Type B pancreatic cell (in vitro differentiated cells): ENCODE results near the gene SUMO3. TPM values are rescaled to one million over a fixed set of nuclear protein-coding genes. Genes with fewer than 3 reads are reported as not detected.

Experiments
- DNase-seq: peaks from one replicate; pipeline ENCODE4 v3.0.0; 2021; ENCODE audit warnings: mixed read lengths; ENCODE audit not compliant: unreplicated experiment; ENCODE audit errors: extremely low spot score
- H3K27ac Mint-ChIP-seq: 2 replicates; pipeline ENCODE4 v1.8.0; 2021; ENCODE audit warnings: mild to moderate bottlenecking, mixed read lengths
- H3K27me3 Mint-ChIP-seq: 2 replicates; pipeline ENCODE4 v1.8.0; 2021; ENCODE audit warnings: mixed read lengths
- H3K36me3 Mint-ChIP-seq: 2 replicates; pipeline ENCODE4 v1.8.0; 2021; ENCODE audit warnings: mixed read lengths
- H3K4me1 Mint-ChIP-seq: one replicate; pipeline ENCODE4 v1.8.0; 2021; ENCODE audit warnings: mixed read lengths; ENCODE audit not compliant: unreplicated experiment
- H3K4me3 Mint-ChIP-seq: 2 replicates; pipeline ENCODE4 v1.8.0; 2021; ENCODE audit warnings: mild to moderate bottlenecking, mixed read lengths
- H3K9me3 Mint-ChIP-seq: 2 replicates; pipeline ENCODE4 v1.8.0; 2021; ENCODE audit warnings: mixed read lengths
- total RNA-seq: library from RNA; stranded (reverse); gene quantifications from 2 replicates; pipeline ENCODE4 v1.2.1, GENCODE V29; 2021; ENCODE audit warnings: low replicate concordance
- TF ChIP-seq, protein P1 (sequence below): fragments of 200-600 bp; sonication (generic); conservative IDR thresholded peaks from 2 replicates; pipeline ENCODE4 v1.5.0; 2021; ENCODE audit warnings: antibody characterized with exemption, mild to moderate bottlenecking

The SUMO3 gene
- total RNA-seq, 1 donor from 2014 or later: 81.2 TPM

DNA sequence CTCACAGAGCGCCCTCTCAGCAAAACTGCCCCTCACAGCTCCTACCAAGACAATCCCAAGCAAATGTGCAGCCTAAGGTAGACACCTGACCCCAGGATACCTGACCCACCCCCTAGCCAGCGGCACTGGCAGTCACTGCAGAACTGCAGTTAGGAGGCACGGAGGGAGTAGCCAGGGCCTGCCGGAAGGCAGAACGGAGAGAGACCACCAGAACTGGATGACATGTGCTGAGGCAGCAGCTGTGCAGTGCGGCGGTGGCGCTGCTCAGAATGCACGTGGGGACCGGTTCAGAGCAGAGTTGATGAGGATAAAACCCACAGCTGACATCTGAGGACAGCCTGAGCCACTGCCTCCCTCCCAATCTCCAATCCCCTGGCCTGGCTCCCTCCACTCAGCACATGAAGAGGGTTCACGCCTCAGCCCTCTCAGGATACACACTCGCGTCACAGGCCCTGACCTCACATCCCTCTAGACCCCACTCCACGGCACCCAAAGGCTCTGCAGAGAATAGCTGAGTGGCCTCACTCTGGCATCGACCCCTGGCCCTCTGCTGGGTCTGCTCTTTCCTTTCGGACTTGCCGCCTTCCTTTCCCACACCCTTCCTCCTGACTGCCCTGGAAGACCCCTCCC lies 45.9 kb downstream of the SUMO3 start:
- H3K4me1 Mint-ChIP-seq: peaks cover 5% of the 10 kb centered on the region
- no peaks in the 10 kb centered on the region for H3K9me3 Mint-ChIP-seq
- H3K36me3 Mint-ChIP-seq: peaks cover 24% of the 10 kb centered on the region
- no peak overlapping the region for H3K27ac Mint-ChIP-seq
- TF ChIP-seq, protein P1, sequence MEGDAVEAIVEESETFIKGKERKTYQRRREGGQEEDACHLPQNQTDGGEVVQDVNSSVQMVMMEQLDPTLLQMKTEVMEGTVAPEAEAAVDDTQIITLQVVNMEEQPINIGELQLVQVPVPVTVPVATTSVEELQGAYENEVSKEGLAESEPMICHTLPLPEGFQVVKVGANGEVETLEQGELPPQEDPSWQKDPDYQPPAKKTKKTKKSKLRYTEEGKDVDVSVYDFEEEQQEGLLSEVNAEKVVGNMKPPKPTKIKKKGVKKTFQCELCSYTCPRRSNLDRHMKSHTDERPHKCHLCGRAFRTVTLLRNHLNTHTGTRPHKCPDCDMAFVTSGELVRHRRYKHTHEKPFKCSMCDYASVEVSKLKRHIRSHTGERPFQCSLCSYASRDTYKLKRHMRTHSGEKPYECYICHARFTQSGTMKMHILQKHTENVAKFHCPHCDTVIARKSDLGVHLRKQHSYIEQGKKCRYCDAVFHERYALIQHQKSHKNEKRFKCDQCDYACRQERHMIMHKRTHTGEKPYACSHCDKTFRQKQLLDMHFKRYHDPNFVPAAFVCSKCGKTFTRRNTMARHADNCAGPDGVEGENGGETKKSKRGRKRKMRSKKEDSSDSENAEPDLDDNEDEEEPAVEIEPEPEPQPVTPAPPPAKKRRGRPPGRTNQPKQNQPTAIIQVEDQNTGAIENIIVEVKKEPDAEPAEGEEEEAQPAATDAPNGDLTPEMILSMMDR: no peak
- DNase-seq: no peak
- no peaks in the 10 kb centered on the region for H3K27me3 Mint-ChIP-seq
- no peak overlapping the region for H3K4me3 Mint-ChIP-seq

DNA sequence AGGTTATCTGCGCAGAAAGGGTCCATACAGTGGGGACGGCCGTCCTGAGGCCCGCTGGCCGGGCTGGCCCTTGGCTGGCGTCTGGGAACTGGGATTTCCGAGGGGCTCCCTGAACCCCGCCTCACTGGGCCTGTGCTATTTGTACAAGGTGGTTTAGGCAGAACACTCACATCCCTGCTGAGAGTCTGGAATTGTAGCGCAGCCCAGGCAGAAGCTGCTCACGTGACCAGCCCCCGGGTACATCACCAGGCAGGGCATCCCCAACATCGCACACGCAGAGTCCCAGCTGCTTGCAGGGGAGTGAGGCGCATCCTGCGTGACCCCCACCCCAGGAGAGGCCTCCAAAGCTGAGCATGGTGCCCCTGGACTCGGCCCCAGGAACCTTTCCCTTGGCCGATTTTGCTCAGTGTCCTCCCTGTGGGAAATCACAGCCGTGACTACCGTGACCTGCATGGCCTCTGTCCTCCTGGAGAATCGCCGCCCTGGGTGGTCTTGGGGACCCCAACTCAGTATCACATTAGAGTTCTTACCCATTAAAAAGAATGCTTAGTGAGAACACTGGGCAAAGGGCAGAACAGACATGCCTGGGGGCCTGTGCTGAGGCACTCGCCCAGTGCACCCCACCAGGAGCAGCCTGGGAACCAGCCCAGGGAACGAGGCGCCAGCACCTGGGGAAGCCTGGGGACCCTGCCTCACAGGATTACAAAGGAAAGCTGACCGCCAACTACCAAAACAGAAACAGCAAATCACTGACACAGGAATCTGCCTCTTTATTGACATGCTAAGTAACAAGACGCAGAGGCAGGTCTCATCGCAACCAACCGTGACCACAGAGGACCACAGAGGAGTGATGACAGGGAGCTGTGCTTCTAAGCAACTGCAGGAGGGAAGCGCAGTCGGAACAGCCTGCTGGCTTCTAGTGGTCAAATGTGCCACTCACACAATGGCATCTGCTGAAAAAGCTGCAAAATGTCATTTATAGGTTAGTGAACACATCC lies 49.7 kb downstream of the SUMO3 start:
- Mint-ChIP-seq H3K36me3 (peaks cover 10% of the 10 kb centered on the region), H3K4me1 (peaks cover 13% of the 10 kb centered on the region), H3K4me3 (no peak overlapping the region), H3K9me3 (no peaks in the 10 kb centered on the region), H3K27ac (no peak overlapping the region), H3K27me3 (peaks cover 3% of the 10 kb centered on the region)
- peak; percentile 61 for DNase-seq
- TF ChIP-seq, protein P1: no peak

DNA sequence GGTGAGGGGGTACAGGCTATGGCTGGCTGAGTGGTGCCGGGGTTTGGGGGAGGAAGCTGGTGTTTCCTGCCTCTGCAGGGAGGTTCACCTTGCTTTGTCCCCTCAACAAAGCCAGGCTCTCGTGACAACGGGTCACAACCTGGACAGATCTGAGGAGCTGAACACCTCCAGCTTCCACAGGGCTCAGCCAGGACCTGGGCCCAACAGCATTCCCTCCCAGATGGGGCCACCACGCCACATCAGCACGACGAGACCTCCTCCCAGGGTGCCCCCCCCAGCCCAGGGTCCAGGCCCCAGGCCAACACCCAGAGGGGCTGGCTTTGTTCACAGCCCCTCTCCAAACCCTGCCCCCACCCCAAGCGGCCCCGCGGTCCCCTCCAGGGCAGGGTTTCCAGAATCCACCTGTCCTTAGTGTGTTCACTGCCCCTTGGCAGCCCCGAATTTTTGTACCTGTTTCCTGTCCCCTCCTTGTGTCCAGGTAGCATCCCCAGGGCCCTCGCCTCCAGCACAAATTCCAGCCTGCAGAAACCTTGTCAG lies 51.0 kb downstream of the SUMO3 start:
- Mint-ChIP-seq H3K4me1 (peaks cover 13% of the 10 kb centered on the region), H3K27me3 (peaks cover 3% of the 10 kb centered on the region), H3K27ac (no peak overlapping the region), H3K4me3 (no peak overlapping the region), H3K36me3 (peaks cover 10% of the 10 kb centered on the region), H3K9me3 (no peaks in the 10 kb centered on the region)
- DNase-seq: no peak
- TF ChIP-seq, protein P1: no peak

GRCh38 chr21:44766014-44766817 lies 51.6 kb downstream of the SUMO3 start:
- H3K4me1 Mint-ChIP-seq: peaks cover 16% of the 10 kb centered on the region
- H3K9me3 Mint-ChIP-seq: no peaks in the 10 kb centered on the region
- TF ChIP-seq, protein P1: no peak
- no peak overlapping the region for H3K4me3 Mint-ChIP-seq
- H3K27me3 Mint-ChIP-seq: peaks cover 3% of the 10 kb centered on the region
- H3K27ac Mint-ChIP-seq: no peak overlapping the region
- H3K36me3 Mint-ChIP-seq: peaks cover 9% of the 10 kb centered on the region
- no peak for DNase-seq
